ENCODE measurements around the gene CLSTN1.

- no peak for TF ChIP-seq TAF1 (conservative IDR thresholded peaks at IDR 0.05)
- TF ChIP-seq, protein P1, sequence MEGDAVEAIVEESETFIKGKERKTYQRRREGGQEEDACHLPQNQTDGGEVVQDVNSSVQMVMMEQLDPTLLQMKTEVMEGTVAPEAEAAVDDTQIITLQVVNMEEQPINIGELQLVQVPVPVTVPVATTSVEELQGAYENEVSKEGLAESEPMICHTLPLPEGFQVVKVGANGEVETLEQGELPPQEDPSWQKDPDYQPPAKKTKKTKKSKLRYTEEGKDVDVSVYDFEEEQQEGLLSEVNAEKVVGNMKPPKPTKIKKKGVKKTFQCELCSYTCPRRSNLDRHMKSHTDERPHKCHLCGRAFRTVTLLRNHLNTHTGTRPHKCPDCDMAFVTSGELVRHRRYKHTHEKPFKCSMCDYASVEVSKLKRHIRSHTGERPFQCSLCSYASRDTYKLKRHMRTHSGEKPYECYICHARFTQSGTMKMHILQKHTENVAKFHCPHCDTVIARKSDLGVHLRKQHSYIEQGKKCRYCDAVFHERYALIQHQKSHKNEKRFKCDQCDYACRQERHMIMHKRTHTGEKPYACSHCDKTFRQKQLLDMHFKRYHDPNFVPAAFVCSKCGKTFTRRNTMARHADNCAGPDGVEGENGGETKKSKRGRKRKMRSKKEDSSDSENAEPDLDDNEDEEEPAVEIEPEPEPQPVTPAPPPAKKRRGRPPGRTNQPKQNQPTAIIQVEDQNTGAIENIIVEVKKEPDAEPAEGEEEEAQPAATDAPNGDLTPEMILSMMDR (IDR thresholded peaks at IDR 0.05; ENCODE audit: low read depth, low read length, missing input control): no peak
Measured at GRCh38 chr1:9808459-9808858, 15.3 kb downstream of the CLSTN1 start.

All from liver (tissue), 3 donors.